DMS114 treated with DMSO at 0.1 percent for 48 hours (cell line): Measurements from ENCODE around the gene XRCC1.
A peak's percentile ranks its signal among the peaks of the same experiment; 100 is the strongest.

Experiments used
- DNase-seq: peaks from one replicate; lab custom pipeline; 2025; ENCODE audit not compliant: unreplicated experiment; lab: John Stamatoyannopoulos, UW

The XRCC1 gene, protein sequence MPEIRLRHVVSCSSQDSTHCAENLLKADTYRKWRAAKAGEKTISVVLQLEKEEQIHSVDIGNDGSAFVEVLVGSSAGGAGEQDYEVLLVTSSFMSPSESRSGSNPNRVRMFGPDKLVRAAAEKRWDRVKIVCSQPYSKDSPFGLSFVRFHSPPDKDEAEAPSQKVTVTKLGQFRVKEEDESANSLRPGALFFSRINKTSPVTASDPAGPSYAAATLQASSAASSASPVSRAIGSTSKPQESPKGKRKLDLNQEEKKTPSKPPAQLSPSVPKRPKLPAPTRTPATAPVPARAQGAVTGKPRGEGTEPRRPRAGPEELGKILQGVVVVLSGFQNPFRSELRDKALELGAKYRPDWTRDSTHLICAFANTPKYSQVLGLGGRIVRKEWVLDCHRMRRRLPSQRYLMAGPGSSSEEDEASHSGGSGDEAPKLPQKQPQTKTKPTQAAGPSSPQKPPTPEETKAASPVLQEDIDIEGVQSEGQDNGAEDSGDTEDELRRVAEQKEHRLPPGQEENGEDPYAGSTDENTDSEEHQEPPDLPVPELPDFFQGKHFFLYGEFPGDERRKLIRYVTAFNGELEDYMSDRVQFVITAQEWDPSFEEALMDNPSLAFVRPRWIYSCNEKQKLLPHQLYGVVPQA

DNA sequence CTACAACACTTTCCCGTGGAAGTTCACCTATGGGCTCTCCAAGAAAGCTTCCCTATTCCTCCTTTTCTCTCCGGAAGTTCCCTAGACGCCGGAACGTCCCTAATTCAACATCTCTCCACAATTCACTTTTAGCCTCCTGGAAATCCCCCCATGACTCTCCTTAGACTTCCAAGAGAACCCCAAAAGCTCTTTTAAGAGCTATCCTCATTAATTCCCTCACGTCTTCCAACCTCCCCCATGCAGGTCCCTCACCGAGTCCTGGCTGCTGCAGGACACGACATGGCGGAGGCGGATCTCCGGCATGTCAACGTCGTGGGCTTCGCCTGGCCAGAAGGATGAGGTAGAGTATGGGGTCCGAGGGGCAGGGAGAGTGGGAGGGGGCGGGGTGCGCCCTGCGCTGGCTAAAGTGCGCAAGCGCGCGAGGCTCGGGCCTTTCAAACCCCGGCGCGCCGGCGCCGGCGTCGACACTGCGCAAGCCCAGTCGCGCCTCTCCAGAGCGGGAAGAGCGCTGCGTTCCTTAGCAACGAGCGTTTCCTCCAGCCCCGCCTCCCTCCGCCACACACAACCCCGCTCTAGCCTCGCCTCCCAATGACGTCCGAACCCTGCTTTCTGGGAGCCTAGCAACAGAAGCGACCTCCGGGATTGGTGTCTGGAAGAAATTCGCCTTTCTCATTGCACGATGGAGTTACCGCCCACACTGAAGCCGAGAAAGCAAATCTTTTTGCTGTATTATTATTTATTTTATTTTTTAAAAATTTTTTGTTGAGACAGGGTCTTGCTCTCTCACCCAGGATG is at the start of gene XRCC1, which contains the start of gene PINLYP:
TSS of gene XRCC1 (minus strand) at position 372 of the 795 bp plus-strand sequence. CDS start at position 303, 69 bp downstream.
TSS of gene PINLYP (plus strand) at position 646 of the 795 bp plus-strand sequence. CDS start 1,391 bp downstream, outside the sequence.
- DNase-seq: peak; percentile 95

GRCh38 chr19:43624933-43625332 is 49.6 kb upstream of the XRCC1 start:
- no peak for DNase-seq

DNA sequence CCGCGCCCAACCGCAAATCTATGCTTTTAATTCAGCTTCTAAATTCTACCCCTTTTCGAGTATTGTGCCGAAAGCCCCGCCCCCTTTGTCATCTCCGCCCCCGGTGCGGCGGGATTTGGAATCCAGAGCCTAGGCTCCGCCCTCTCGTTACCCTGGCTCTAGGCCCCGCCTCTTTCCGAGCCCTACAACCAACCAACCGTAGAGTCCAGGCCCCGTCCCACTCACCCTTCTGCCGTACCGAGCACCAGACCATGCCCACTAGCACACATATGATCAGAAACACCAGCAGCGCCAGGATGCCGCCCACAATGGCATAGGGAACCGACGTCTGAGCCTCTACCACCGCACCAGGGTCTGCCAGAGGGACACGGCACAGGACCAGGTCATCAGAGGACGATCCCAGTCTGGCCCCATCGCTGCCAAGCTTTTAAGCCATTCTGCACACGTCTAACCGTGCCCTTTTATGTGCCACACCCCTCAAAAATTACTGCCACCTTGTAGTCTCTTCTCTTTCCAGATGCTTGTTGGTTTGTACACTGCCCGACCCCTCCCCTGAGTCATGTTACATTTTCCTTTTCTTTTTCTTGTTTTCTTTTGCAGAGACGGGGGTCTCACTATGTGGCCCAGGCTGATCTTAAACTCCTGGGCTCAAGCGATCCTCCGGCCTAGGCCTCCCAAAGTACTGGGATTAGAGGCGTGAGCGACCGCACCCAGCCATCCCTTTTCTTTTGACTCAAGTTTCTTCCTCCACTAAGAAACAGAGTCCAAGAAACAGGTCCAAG is 48.8 kb upstream of the XRCC1 start:
- no peak for DNase-seq

DNA sequence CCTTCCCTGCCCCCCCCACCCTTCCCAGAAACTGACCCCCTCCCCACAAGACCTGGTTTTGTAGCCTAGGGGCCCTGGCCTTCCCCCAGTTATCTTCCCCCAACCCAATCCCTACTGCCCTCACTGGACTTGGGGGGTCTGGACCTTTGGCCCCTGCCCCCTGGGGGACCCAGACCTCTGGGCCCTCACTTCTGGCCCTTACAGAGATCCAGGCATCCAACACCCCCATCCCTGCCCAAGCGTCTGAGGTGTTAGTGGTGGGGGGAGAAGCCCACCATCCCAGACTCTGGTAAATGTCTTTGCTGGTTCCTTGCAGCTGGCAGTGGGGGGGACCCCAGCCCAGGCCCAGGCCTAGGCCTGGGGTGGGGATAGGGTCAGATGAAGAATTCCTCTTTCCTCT is 47.6 kb upstream of the XRCC1 start:
- DNase-seq: no peak

GRCh38 chr19:43622070-43622469 is 46.7 kb upstream of the XRCC1 start:
- no peak for DNase-seq

DNA sequence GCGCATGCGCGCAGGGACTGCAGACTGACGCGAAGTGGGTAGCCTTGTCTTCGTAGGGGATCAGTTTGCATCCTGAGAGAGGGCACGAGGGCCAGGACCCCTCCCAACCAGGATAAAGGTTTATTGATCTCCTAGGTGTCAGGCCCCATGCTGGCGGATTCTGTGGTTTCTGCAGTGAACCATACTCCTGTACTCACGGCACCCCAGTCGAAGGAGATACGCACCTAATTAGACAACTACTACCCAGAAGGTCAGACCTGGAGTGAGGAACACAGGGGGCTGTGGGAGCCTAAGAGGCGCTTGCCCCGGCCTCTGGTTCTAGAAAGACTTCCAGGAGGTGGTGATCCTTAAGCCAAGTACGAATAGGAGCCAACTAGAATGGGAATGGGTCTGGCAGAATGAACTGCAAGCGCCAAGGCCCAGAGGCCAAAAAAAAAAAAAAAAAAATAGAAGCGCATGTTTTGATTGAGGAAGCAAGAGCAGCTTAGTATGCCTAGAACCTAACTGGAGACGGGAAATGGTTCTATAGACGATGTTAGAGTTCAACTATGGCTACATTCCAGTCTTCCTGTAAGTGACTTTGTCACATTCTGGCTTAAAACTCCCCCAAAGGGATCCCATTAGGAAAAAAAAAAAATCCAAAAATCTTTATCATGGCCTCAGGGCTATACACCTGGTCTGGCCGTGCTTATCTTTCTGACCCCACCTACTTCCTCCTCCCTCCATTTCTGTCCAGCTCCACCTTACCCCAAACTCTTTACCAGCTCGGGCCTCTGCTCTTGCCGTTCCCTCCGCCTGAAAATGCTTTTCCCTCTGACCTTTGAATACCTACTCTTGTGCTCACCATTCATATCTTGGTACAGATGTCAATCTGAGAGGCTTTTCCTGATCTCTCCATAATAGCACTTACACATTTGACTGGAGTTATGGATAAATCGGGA is 45.0 kb upstream of the XRCC1 start:
- no peak for DNase-seq

DNA sequence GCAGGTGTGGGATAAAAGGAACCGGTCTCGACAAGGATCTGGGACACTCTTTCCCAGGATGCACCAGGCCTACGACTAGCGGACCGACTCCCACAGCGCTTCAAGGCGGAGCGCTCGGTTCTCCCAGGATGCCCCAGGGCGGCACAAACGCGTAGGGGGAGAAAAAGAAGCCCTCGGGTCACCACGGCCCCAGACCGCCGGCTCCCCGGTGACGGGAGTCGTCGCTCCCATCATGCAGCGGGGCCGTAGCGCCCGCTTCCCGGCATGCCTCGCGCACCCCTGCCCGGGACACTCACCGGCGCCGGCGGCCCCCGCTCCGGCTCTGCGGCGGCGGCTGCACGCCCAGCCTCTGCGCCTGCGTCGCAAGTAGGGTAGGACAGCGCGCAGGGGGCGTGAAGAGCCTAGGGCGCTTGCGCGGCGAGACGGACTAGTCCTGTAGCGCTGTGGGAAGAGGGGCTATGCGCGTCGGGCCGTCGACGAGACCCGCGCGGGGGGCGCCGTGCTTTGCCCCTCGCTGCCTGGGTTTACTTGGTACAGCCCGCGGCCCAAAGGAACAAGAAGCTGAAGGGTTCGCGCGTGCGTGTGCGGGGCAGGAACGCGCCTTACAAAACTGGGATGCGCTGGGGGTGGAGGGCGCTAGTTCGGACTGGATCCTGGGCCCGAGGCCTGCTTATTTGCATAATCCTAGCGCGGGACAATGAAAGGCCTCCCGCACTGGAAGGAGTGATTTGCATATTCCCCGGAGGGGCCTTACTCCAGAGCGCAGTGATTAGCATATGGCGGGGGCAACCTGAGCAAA is 44.1 kb upstream of the XRCC1 start, which contains the start of gene ZNF428:
TSS of gene ZNF428 (minus strand) at position 368 of the 799 bp plus-strand sequence. CDS start 5,325 bp downstream, outside the sequence.
- peak; percentile 47 for DNase-seq

DNA sequence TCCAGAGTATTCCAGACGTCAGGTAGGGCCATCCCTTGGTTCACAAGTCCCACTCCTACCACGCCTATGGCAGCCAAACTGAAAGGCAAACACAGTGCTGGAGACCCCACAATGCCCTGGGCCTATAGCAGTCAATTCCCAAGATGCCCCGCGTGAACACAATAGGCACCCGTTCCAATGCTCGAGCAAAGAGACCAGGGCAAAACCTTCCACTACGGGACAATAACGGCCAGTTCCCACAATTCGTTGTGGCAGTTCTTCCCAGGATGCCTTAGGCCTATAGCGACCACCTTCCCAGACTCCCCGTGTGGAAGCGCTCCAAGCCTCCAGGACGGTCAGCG is 43.6 kb upstream of the XRCC1 start:
- peak; percentile 17 for DNase-seq

DNA sequence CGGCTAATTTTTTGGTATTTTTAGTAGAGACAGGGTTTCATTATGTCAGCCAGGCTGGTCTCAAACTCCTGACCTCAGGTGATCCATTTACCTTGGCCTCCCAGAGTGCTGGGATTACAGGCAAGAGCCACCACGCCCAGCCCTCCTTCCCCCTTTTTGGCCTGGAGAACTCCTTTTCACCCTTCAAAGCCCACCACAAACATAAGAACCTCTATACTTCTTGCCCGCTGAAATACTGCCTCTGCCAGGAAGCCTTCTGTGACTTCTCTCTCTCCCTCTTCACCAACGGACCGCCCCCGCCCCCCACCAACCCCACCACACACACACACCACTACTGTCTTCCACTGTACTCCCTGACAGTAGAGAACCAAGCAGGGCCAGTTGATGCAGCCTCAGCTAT is 41.6 kb upstream of the XRCC1 start:
- DNase-seq: no peak

DNA sequence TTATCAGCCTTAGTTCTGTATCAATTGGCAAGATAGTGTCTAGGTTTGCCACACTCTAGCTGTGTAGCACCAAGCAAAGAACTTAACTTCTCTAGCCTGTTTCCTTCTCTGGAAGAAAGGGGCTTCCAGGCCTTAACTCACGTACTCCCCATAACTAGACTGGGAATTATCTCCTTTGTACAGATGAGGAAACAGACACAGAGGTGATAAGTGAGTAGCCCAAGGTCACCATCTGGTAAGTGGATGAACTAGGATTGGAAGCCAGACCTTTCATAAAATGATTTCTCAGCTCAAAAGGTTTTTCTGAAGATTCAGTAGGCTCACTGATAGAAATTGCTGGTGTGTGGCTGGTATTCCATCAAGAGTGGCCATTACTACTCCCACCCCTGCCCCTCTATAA is 41.0 kb upstream of the XRCC1 start:
- no peak for DNase-seq

- DNase-seq: no peak
These were observed 37.0 kb upstream of the XRCC1 start for GRCh38 chr19:43612374-43612773.

GRCh38 chr19:43611788-43612187 is 36.5 kb upstream of the XRCC1 start, which contains the start of gene SRRM5:
SRRM5 (plus strand) TSS chr19:43612088; CDS start chr19:43612122, 34 bp downstream.
- DNase-seq: no peak

- DNase-seq: no peak
These were observed 35.2 kb upstream of the XRCC1 start for GRCh38 chr19:43610493-43610892.

DNA sequence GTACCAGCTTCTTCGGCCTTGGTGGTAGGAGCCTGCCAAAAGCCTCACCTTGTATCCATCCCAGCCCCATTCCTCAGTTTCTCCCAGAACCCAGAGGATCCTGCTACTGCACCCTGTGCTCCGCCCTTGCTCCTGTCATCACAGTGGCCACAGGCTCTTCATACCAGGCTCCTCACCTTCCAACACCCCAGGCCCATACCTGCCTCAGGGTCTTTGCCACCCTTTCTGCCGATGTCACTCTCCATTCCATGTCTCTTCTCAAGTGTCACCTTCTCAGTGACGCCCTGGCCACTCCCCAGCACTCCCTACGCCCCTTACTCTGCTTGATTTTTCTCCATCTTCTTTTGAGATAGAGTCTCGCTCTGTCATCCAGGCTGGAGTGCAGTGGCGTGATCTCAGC is 34.5 kb upstream of the XRCC1 start:
- DNase-seq: no peak

- DNase-seq: no peak
These were observed 32.2 kb upstream of the XRCC1 start for GRCh38 chr19:43607238-43608205.

- DNase-seq: no peak
These were observed 31.4 kb upstream of the XRCC1 start for GRCh38 chr19:43606569-43607229.
